ENCODE measurements around the gene RHBDD1.

GRCh38 chr2:226860087-226860486 lies 24.2 kb downstream of the RHBDD1 start:
- TF ChIP-seq CTCF (IDR thresholded peaks at IDR 0.05; ENCODE audit: insufficient read depth, low read length, poor library complexity, severe bottlenecking) (no peak), EZH2phosphoT487 (conservative IDR thresholded peaks at IDR 0.05; ENCODE audit: low read length) (no peak)

Measured in SU-DHL-6 (cell line).